ENCODE data around the gene CCDC141.

Gene CCDC141

DNA sequence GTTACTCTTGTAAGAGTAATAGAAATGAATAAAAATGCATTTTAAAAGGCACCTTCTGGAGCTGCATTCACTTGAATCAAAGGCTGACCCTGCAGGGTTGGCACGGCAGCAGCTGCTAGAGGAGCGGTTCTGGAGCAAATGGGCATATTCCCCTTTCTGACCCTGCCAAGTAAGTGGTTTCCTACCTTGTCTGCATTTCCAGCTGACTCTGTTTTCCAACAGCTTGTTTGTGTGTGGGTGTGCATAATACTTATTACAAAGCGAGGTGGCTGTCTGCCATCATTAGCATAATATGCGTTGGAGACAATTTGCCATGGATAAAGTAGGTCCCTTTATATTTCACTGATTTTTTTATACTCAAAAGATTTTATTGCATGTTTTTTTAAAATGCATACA is 221.5 kb downstream of the CCDC141 start:
- Histone ChIP-seq H3K27me3 (ENCODE audit: insufficient read depth, insufficient read length) (no peaks in the 10 kb centered on the region), H3K4me1 (ENCODE audit: insufficient read depth, insufficient read length) (no peaks in the 10 kb centered on the region), H3K4me3 (ENCODE audit: insufficient read length, low read depth) (no peak overlapping the region), H3K36me3 (ENCODE audit: insufficient read depth, insufficient read length, low read length) (no peaks in the 10 kb centered on the region), H3K9me3 (ENCODE audit: insufficient read depth, low read length) (no peaks in the 10 kb centered on the region), H3K9ac (ENCODE audit: insufficient read length, low read depth) (no peak overlapping the region)
- DNase-seq (ENCODE audit: low read depth, low spot score) = no peak
- no peak for TF ChIP-seq SUZ12 (IDR thresholded peaks at IDR 0.05; ENCODE audit: extremely low read depth, insufficient read depth, insufficient read length)
- no peak for TF ChIP-seq YY1 (IDR thresholded peaks at IDR 0.05; ENCODE audit: insufficient read depth, insufficient read length)
- no peak for TF ChIP-seq ZNF274 (IDR thresholded peaks at IDR 0.05; ENCODE audit: low read depth, low read length)

DNA sequence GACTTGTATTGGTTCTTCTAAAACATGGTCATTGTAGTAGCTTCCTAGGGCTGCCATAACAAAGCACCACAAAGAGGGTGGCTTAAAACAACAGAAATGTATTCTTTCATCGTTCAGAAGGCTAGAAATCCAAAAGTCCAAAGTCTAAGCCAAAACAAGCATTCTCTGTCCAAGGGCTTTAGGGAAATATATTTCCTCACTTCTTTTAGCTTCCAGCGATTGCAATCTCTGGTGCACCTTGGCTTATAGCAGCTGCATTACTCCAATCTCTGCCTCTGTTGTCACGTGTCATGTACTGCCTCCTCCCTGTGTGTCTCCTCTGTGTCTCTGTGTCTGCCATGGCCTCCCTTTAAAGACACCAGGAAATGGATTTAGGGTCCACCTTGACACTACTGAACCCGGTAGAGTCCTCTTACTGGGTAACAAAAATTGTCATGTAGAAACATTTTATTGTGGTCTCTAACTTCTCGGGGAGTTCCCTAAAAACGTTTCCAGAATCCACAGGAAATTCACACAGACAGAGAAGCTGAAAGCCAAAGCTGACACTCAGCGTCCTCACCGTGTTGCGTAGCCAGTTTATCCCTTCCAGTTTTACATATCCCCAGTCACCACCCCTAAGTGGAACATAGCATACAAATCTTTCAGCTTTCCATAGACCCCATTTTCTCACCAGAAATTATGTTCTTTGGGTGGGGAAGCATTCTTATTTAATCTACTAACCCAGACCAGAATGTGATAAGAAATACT is 222.0 kb downstream of the CCDC141 start:
- H3K4me3 ChIP-seq (ENCODE audit: insufficient read length, low read depth) = no peak overlapping the region

DNA sequence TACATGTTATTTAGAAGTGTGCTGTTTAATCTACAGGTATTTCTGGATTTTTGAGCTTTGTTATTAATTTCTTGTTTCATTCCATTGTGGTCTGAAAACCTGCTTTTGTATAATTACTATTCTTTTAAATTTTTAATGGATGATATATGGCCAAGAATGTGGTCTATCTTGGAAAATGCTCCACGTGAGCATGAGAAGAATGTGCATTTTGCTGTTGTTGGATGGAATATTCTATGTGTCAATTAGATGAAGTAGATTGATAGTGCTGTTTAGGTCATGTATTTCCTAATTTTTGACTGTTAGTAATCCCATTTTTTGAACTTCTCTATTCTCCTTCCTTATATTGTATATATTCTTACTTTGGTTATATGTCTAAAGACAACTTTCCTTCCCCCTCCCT is 222.8 kb downstream of the CCDC141 start:
- Histone ChIP-seq H3K27me3 (ENCODE audit: insufficient read depth, insufficient read length) (no peaks in the 10 kb centered on the region), H3K9ac (ENCODE audit: insufficient read length, low read depth) (no peak overlapping the region), H3K4me1 (ENCODE audit: insufficient read depth, insufficient read length) (no peaks in the 10 kb centered on the region), H3K36me3 (ENCODE audit: insufficient read depth, insufficient read length, low read length) (no peaks in the 10 kb centered on the region), H3K4me3 (ENCODE audit: insufficient read length, low read depth) (no peak overlapping the region), H3K9me3 (ENCODE audit: insufficient read depth, low read length) (no peaks in the 10 kb centered on the region)
- DNase-seq (ENCODE audit: low read depth, low spot score) = no peak
- TF ChIP-seq ZNF274 (IDR thresholded peaks at IDR 0.05; ENCODE audit: low read depth, low read length) = no peak

More for the DNA sequence above, 222.0 kb downstream of the CCDC141 start:
- Histone ChIP-seq H3K4me1 (ENCODE audit: insufficient read depth, insufficient read length) (no peaks in the 10 kb centered on the region), H3K27me3 (ENCODE audit: insufficient read depth, insufficient read length) (no peaks in the 10 kb centered on the region), H3K36me3 (ENCODE audit: insufficient read depth, insufficient read length, low read length) (no peaks in the 10 kb centered on the region), H3K9ac (ENCODE audit: insufficient read length, low read depth) (no peak overlapping the region), H3K9me3 (ENCODE audit: insufficient read depth, low read length) (no peaks in the 10 kb centered on the region)
- DNase-seq (ENCODE audit: low read depth, low spot score) = no peak
- no peak for TF ChIP-seq YY1 (IDR thresholded peaks at IDR 0.05; ENCODE audit: insufficient read depth, insufficient read length)

DNA sequence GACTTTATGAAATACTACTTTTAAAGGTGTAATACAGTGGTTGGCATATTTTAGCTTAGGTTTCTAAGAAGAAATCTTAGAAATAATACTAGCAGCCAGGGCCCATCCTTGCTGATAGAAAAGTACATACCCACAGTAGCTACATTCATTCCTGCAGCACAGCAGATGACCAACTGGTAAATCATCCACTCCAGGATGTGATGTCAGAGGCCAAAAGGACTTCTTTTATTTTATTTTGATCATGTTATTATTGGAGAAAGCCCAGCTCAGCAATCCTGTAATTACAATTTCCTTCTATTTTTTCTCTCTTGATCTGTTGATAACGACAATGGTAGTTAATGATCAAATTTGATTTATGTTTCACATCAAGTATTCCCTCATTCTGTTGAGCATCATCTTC is 224.8 kb downstream of the CCDC141 start:
- no peaks in the 10 kb centered on the region for H3K4me1 ChIP-seq (ENCODE audit: insufficient read depth, insufficient read length)
- H3K9me3 ChIP-seq (ENCODE audit: insufficient read depth, low read length) = no peaks in the 10 kb centered on the region
- no peak overlapping the region for H3K4me3 ChIP-seq (ENCODE audit: insufficient read length, low read depth)
- no peaks in the 10 kb centered on the region for H3K27me3 ChIP-seq (ENCODE audit: insufficient read depth, insufficient read length)
- no peak for DNase-seq (ENCODE audit: low read depth, low spot score)
- H3K36me3 ChIP-seq (ENCODE audit: insufficient read depth, insufficient read length, low read length) = no peaks in the 10 kb centered on the region
- TF ChIP-seq SUZ12 (IDR thresholded peaks at IDR 0.05; ENCODE audit: extremely low read depth, insufficient read depth, insufficient read length) = no peak
- TF ChIP-seq ZNF274 (IDR thresholded peaks at IDR 0.05; ENCODE audit: low read depth, low read length) = no peak
- no peak for TF ChIP-seq YY1 (IDR thresholded peaks at IDR 0.05; ENCODE audit: insufficient read depth, insufficient read length)
- H3K9ac ChIP-seq (ENCODE audit: insufficient read length, low read depth) = no peak overlapping the region

DNA sequence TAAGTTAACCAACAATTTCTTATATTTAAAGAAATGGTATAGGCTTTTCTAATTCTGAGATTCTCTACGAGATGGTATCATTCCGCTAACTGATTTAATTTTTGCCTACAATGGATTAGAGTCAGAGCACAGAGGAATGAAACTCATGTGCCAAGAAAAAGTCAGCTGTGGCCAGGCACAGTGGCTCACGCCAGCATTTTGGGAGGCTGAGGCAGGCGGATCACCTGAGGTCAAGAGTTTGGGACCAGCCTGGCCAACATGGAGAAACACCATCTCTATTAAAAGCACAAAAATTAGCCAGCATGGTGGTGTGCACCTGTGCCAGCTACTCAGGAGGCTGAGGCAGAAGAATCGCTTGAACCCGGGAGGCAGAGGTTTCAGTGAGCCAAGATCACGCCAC is 225.8 kb downstream of the CCDC141 start:
- Histone ChIP-seq H3K4me3 (ENCODE audit: insufficient read length, low read depth) (no peak overlapping the region), H3K27me3 (ENCODE audit: insufficient read depth, insufficient read length) (no peaks in the 10 kb centered on the region), H3K9ac (ENCODE audit: insufficient read length, low read depth) (no peak overlapping the region), H3K4me1 (ENCODE audit: insufficient read depth, insufficient read length) (no peaks in the 10 kb centered on the region), H3K9me3 (ENCODE audit: insufficient read depth, low read length) (no peaks in the 10 kb centered on the region), H3K36me3 (ENCODE audit: insufficient read depth, insufficient read length, low read length) (no peaks in the 10 kb centered on the region)
- TF ChIP-seq YY1 (IDR thresholded peaks at IDR 0.05; ENCODE audit: insufficient read depth, insufficient read length) = no peak
- TF ChIP-seq SUZ12 (IDR thresholded peaks at IDR 0.05; ENCODE audit: extremely low read depth, insufficient read depth, insufficient read length) = no peak
- TF ChIP-seq ZNF274 (IDR thresholded peaks at IDR 0.05; ENCODE audit: low read depth, low read length) = no peak
- no peak for DNase-seq (ENCODE audit: low read depth, low spot score)

DNA sequence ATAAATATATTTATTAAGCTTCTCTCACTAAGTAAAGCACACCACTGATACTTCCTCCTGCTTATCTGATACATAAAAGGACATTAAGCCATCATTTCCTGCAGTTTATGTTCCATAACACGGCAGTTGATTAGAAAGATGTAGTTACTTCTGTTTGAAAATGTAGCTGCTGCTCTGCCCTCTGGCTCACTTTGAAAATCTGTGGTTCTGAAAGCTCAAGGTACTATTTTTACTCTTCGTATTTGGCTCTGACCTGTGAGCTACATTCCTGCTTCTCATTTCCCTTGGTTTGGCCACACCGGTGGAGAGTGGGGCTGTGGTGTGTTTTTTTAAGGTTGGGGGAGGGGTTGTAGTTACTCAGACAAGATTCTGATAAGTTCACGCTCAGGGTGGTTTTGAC is 229.9 kb downstream of the CCDC141 start:
- Histone ChIP-seq H3K9ac (ENCODE audit: insufficient read length, low read depth) (no peak overlapping the region), H3K9me3 (ENCODE audit: insufficient read depth, low read length) (no peaks in the 10 kb centered on the region), H3K4me1 (ENCODE audit: insufficient read depth, insufficient read length) (no peaks in the 10 kb centered on the region), H3K27me3 (ENCODE audit: insufficient read depth, insufficient read length) (no peaks in the 10 kb centered on the region), H3K36me3 (ENCODE audit: insufficient read depth, insufficient read length, low read length) (no peaks in the 10 kb centered on the region), H3K4me3 (ENCODE audit: insufficient read length, low read depth) (no peak overlapping the region)
- no peak for DNase-seq (ENCODE audit: low read depth, low spot score)
- TF ChIP-seq ZNF274 (IDR thresholded peaks at IDR 0.05; ENCODE audit: low read depth, low read length) (no peak), YY1 (IDR thresholded peaks at IDR 0.05; ENCODE audit: insufficient read depth, insufficient read length) (no peak), SUZ12 (IDR thresholded peaks at IDR 0.05; ENCODE audit: extremely low read depth, insufficient read depth, insufficient read length) (no peak)

DNA sequence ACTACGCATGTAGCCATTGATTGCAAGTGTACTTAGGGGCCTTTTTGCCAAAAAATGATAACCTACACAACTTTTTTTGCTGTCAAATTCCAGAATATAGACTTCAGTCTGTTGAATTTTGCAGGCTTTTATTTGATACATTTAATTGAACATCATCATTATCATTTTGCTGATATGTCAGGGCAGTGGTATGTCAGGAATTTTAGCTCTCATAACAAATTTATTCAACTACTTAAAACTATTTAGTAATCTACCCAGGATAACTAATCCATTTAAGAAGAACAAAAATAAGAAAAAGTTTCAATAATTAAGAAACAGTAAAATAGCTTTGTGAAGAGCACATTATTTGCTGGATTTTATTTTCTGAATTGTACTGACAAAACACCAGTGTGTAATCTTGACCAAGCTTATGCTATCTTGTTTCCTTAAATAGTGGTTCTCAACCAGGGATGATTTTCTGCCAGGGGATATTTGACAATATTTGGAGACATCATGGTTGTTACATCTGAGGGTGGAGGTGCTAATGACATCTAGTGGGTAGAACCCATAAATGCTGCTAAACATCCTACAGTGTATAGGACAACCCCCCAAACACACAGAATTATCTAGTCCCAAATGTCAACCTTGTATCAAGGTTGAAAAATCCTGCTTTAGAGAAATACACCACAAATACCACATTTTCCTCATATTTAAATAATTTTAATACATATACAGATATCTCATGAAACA is 230.6 kb downstream of the CCDC141 start:
- Histone ChIP-seq H3K9ac (ENCODE audit: insufficient read length, low read depth) (no peak overlapping the region), H3K4me3 (ENCODE audit: insufficient read length, low read depth) (no peak overlapping the region), H3K4me1 (ENCODE audit: insufficient read depth, insufficient read length) (no peaks in the 10 kb centered on the region), H3K9me3 (ENCODE audit: insufficient read depth, low read length) (no peaks in the 10 kb centered on the region), H3K36me3 (ENCODE audit: insufficient read depth, insufficient read length, low read length) (no peaks in the 10 kb centered on the region), H3K27me3 (ENCODE audit: insufficient read depth, insufficient read length) (no peaks in the 10 kb centered on the region)
- TF ChIP-seq YY1 (IDR thresholded peaks at IDR 0.05; ENCODE audit: insufficient read depth, insufficient read length) (no peak), ZNF274 (IDR thresholded peaks at IDR 0.05; ENCODE audit: low read depth, low read length) (no peak), SUZ12 (IDR thresholded peaks at IDR 0.05; ENCODE audit: extremely low read depth, insufficient read depth, insufficient read length) (no peak)
- DNase-seq (ENCODE audit: low read depth, low spot score) = no peak

All from NT2/D1 (cell line).